H9 (cell line): ENCODE data around the gene RNASE8. TPM values are rescaled to one million over a fixed set of nuclear protein-coding genes. Genes with fewer than 3 reads are reported as not detected.

Experiments used
- DNase-seq: peaks from one replicate; pipeline ENCODE4 v3.0.0-alpha.2; 2017
- H2AFZ ChIP-seq: one replicate; pipeline ENCODE4 v1.6.1; 2013; ENCODE audit warnings: mild to moderate bottlenecking, low read length, control low read depth, moderate library complexity
- H2AK5ac ChIP-seq: 2 replicates; pipeline ENCODE4 v1.6.1; 2013; ENCODE audit warnings: low read length, control low read depth, mixed read lengths; ENCODE audit not compliant: insufficient read length
- H2BK120ac ChIP-seq: one replicate; pipeline ENCODE4 v1.6.1; 2013; ENCODE audit warnings: low read depth, mild to moderate bottlenecking, low read length, control low read depth, inconsistent platforms; ENCODE audit not compliant: poor library complexity, severe bottlenecking
- H2BK12ac ChIP-seq: 2 replicates; pipeline ENCODE4 v1.6.1; 2013; ENCODE audit warnings: low read length, control low read depth, mixed read lengths, low read depth; ENCODE audit not compliant: insufficient read length
- H2BK15ac ChIP-seq: 2 replicates; pipeline ENCODE4 v1.6.1; 2013; ENCODE audit warnings: low read depth, low read length, control low read depth
- H2BK20ac ChIP-seq: one replicate; pipeline ENCODE4 v1.6.1; 2013; ENCODE audit warnings: low read depth, mild to moderate bottlenecking, low read length, control low read depth, inconsistent platforms; ENCODE audit not compliant: poor library complexity, severe bottlenecking
- H2BK5ac ChIP-seq: 2 replicates; pipeline ENCODE4 v1.6.1; 2013; ENCODE audit warnings: low read length, control low read depth, mixed read lengths; ENCODE audit not compliant: insufficient read length
- H3K14ac ChIP-seq: 2 replicates; pipeline ENCODE4 v1.6.1; 2013; ENCODE audit warnings: low read length, control low read depth; ENCODE audit not compliant: insufficient read depth
- H3K18ac ChIP-seq: 2 replicates; pipeline ENCODE4 v1.6.1; 2013; ENCODE audit warnings: low read depth, mild to moderate bottlenecking, mixed read lengths, low read length, control low read depth; ENCODE audit not compliant: insufficient read length
- H3K23ac ChIP-seq: 2 replicates; pipeline ENCODE4 v1.6.1; 2013; ENCODE audit warnings: low read length, control low read depth, mixed read lengths, low read depth; ENCODE audit not compliant: insufficient read length
- H3K23me2 ChIP-seq: 2 replicates; pipeline ENCODE4 v1.6.1; 2013; ENCODE audit warnings: low read depth, mild to moderate bottlenecking, mixed read lengths, low read length, control low read depth; ENCODE audit not compliant: insufficient read length, poor library complexity, severe bottlenecking
- H3K27ac ChIP-seq: 2 replicates; pipeline ENCODE4 v1.5.1; 2013; ENCODE audit warnings: low read length, control low read depth, mixed read lengths, low read depth; ENCODE audit not compliant: insufficient read length
- H3K27me3 ChIP-seq: 2 replicates; pipeline ENCODE4 v1.6.1; 2013; ENCODE audit warnings: low read length, control low read depth, inconsistent platforms; ENCODE audit not compliant: insufficient read depth
- H3K4ac ChIP-seq: 2 replicates; pipeline ENCODE4 v1.6.1; 2013; ENCODE audit warnings: low read depth, mild to moderate bottlenecking, control low read depth, inconsistent platforms, low read length, moderate library complexity
- H3K4me1 ChIP-seq: 2 replicates; pipeline ENCODE4 v1.6.1; 2013; ENCODE audit warnings: low read length, control low read depth, inconsistent platforms; ENCODE audit not compliant: insufficient read depth
- H3K4me2 ChIP-seq: 2 replicates; pipeline ENCODE4 v1.6.1; 2013; ENCODE audit warnings: low read length, control low read depth, mixed read lengths; ENCODE audit not compliant: insufficient read length, insufficient read depth
- H3K56ac ChIP-seq: 2 replicates; pipeline ENCODE4 v1.6.1; 2013; ENCODE audit warnings: low read depth, mild to moderate bottlenecking, mixed read lengths, low read length, control low read depth; ENCODE audit not compliant: insufficient read length
- H3K79me1 ChIP-seq: 2 replicates; pipeline ENCODE4 v1.6.1; 2013; ENCODE audit warnings: low read depth, mild to moderate bottlenecking, moderate library complexity, low read length, control low read depth, inconsistent platforms; ENCODE audit not compliant: insufficient read depth, poor library complexity, severe bottlenecking
- H3K79me2 ChIP-seq: 2 replicates; pipeline ENCODE4 v1.6.1; 2013; ENCODE audit warnings: low read length, control low read depth, inconsistent platforms; ENCODE audit not compliant: insufficient read depth
- H3K9ac ChIP-seq: 2 replicates; pipeline ENCODE4 v1.6.1; 2013; ENCODE audit warnings: low read length, control low read depth, mixed read lengths; ENCODE audit not compliant: insufficient read length; ENCODE audit errors: extremely low read depth
- H3K9me3 ChIP-seq: one replicate; pipeline ENCODE4 v1.6.1; 2013; ENCODE audit warnings: low read depth, low read length, inconsistent platforms; ENCODE audit not compliant: control insufficient read depth
- H3T11ph ChIP-seq: one replicate; pipeline ENCODE4 v1.6.1; 2013; ENCODE audit warnings: mild to moderate bottlenecking, low read length, control low read depth, inconsistent platforms
- H4K20me1 ChIP-seq: one replicate; pipeline ENCODE4 v1.6.1; 2013; ENCODE audit not compliant: control insufficient read depth, insufficient read length, insufficient read depth
- H4K5ac ChIP-seq: 2 replicates; pipeline ENCODE4 v1.6.1; 2013; ENCODE audit warnings: low read depth, mild to moderate bottlenecking, mixed read lengths, low read length, control low read depth; ENCODE audit not compliant: insufficient read length
- H4K8ac ChIP-seq: replicated peaks from 2 replicates; pipeline ENCODE4 v1.6.1; 2013; ENCODE audit warnings: low read length, control low read depth, mixed read lengths, low read depth; ENCODE audit not compliant: insufficient read length
- H4K91ac ChIP-seq: 2 replicates; pipeline ENCODE4 v1.6.1; 2013; ENCODE audit warnings: low read depth, mild to moderate bottlenecking, moderate library complexity, mixed read lengths, low read length, control low read depth; ENCODE audit not compliant: insufficient read length
- H3K27ac Mint-ChIP-seq, 3 experiments: 2 replicates in 2 of 3; 3 replicates in 1 of 3; pipeline ENCODE4 v1.8.0; 2020 to 2021; ENCODE audit warnings: mixed read lengths in 3 of 3, mild to moderate bottlenecking in 1 of 3, moderate library complexity in 1 of 3
- H3K27me3 Mint-ChIP-seq: 2 replicates; pipeline ENCODE4 v1.8.0; 2021; ENCODE audit warnings: low read depth, mild to moderate bottlenecking, moderate library complexity, mixed read lengths
- H3K36me3 Mint-ChIP-seq, 3 experiments: 2 replicates in 2 of 3; 3 replicates in 1 of 3; pipeline ENCODE4 v1.8.0; 2020 to 2021; ENCODE audit warnings: low read depth in 3 of 3, mixed read lengths in 3 of 3; ENCODE audit not compliant: insufficient read depth in 1 of 3
- H3K4me1 Mint-ChIP-seq, 2 experiments: 2 replicates each; pipeline ENCODE4 v1.8.0; 2020; ENCODE audit warnings: mixed read lengths in 2 of 2
- H3K4me3 Mint-ChIP-seq, 2 experiments: 2 replicates in 1 of 2; 3 replicates in 1 of 2; pipeline ENCODE4 v1.8.0; 2020 to 2021; ENCODE audit warnings: mild to moderate bottlenecking in 2 of 2, mixed read lengths in 2 of 2, moderate library complexity in 1 of 2
- H3K9me3 Mint-ChIP-seq, 2 experiments: 2 replicates in 1 of 2; 3 replicates in 1 of 2; pipeline ENCODE4 v1.8.0; 2020; ENCODE audit warnings: mild to moderate bottlenecking in 2 of 2, mixed read lengths in 2 of 2, moderate library complexity in 1 of 2
- WGBS: extraction: QIAGEN DNeasy Blood & Tissue Kit; methylation state at CpG from one replicate; pipeline ENCODE4 v1.1.7; 2013; ENCODE audit warnings: missing lambda C conversion rate, low lambda C conversion rate, mixed read lengths; ENCODE audit not compliant: insufficient read length; ENCODE audit errors: extremely low coverage; 5-methylcytosine and 5-hydroxymethylcytosine counted together
- total RNA-seq: library from RNA; stranded (reverse); gene quantifications from 2 replicates; pipeline ENCODE4 v1.2.1, GENCODE V29; 2021
- TF ChIP-seq, protein P1 (sequence below): fragments of 200-600 bp; sonication (generic); conservative IDR thresholded peaks from 3 replicates; pipeline ENCODE4 v1.8.0; 2021; ENCODE audit warnings: antibody characterized with exemption, mild to moderate bottlenecking

The RNASE8 gene
- total RNA-seq, 1 experiment from 2014 or later = not detected

DNA sequence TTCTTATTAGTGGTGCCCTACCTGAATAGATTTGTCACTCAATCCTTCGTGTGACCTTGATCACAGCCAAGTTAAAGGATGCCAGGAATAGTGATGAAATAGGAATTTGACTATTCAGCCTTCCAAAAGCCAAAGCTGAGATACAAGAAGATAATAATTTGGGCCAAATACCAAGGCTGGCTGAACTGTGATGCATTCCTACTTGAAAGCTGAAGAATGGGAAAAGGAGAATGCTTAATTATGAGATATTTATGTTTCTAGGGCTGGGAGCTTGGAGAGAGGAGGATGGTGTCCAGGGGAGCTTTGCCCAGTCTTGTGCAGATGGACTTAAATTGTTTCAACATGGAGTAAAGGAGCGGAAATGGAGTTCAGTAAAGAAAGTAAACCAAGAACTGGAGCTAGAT lies 10.2 kb upstream of the RNASE8 start:
- Histone ChIP-seq H3K9ac (no peak overlapping the region), H3K18ac (no peak overlapping the region), H2BK120ac (no peak overlapping the region), H2BK12ac (no peak overlapping the region), H2AFZ (no peak overlapping the region), H2BK5ac (no peak overlapping the region), H2BK20ac (no peak overlapping the region), H2BK15ac (no peak overlapping the region), H3K27ac (no peak overlapping the region), H3K23me2 (no peaks in the 10 kb centered on the region), H3T11ph (no peak overlapping the region), H4K20me1 (no peaks in the 10 kb centered on the region), H3K14ac (no peak overlapping the region), H3K56ac (no peak overlapping the region), H2AK5ac (no peak overlapping the region), H3K4ac (no peak overlapping the region), H3K23ac (no peak overlapping the region), H4K91ac (no peak overlapping the region), H4K8ac (no peak overlapping the region), H3K9me3 (no peaks in the 10 kb centered on the region), H3K4me2 (no peak overlapping the region), H3K79me2 (no peaks in the 10 kb centered on the region), H3K4me1 (no peaks in the 10 kb centered on the region), H3K79me1 (no peaks in the 10 kb centered on the region), H3K27me3 (no peaks in the 10 kb centered on the region), H4K5ac (no peak overlapping the region)
- Mint-ChIP-seq H3K27ac (no peak overlapping the region), H3K4me1 (peaks cover 4% of the 10 kb centered on the region in 2 experiments; a peak in 3 of 4 replicates), H3K36me3 (no peaks in the 10 kb centered on the region), H3K9me3 (no peaks in the 10 kb centered on the region), H3K4me3 (no peak overlapping the region), H3K27me3 (peaks cover 25% of the 10 kb centered on the region)
- TF ChIP-seq, protein P1, sequence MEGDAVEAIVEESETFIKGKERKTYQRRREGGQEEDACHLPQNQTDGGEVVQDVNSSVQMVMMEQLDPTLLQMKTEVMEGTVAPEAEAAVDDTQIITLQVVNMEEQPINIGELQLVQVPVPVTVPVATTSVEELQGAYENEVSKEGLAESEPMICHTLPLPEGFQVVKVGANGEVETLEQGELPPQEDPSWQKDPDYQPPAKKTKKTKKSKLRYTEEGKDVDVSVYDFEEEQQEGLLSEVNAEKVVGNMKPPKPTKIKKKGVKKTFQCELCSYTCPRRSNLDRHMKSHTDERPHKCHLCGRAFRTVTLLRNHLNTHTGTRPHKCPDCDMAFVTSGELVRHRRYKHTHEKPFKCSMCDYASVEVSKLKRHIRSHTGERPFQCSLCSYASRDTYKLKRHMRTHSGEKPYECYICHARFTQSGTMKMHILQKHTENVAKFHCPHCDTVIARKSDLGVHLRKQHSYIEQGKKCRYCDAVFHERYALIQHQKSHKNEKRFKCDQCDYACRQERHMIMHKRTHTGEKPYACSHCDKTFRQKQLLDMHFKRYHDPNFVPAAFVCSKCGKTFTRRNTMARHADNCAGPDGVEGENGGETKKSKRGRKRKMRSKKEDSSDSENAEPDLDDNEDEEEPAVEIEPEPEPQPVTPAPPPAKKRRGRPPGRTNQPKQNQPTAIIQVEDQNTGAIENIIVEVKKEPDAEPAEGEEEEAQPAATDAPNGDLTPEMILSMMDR = no peak
- WGBS = no CpG with 5 or more reads among the region's 2 CpGs
- DNase-seq = no peak
